K562 (cell line): ENCODE data around the gene ITGA11. TPM values are rescaled to one million over a fixed set of nuclear protein-coding genes. Genes with fewer than 3 reads are reported as not detected.

Source experiments
- ATAC-seq: fragments of 200-7000 bp; cut with Tn5 transposase; 3 replicates; pipeline ENCODE4 v1.9.1; 2020; ENCODE audit warnings: moderate library complexity
- BruUV-seq: library from RNA; stranded (reverse); fragments of 400-500 nt; replicated peaks from 2 replicates; lab custom pipeline; 2021; lab: Mats Ljungman, UMichigan
- CTCF ChIA-PET: fragments of 300-600 bp; formaldehyde crosslinking; extraction: SDS; loops from one replicate; lab custom pipeline; 2021; ENCODE audit warnings: low intra/inter-chr PET ratio; lab: Yijun Ruan, JAX
- POLR2A ChIA-PET: fragments of 300-600, 350-650 bp; sonication (Branson Sonifier 250); formaldehyde crosslinking; extraction: SDS; loops from one replicate; lab custom pipeline; 2021; ENCODE audit warnings: antibody characterized with exemption, inconsistent platforms; lab: Yijun Ruan, JAX
- DNase-seq, 4 experiments: peaks; one replicate each; pipeline versions ENCODE4 v3.0.0 to v3.0.0-alpha.2; 2011 to 2018; ENCODE audit warnings: low spot score in 3 of 4, mixed read lengths in 3 of 4; ENCODE audit errors: extremely low read depth in 1 of 4
- FAIRE-seq: peaks from 2 replicates; lab custom pipeline; 2011; peaks lifted over from hg19 to GRCh38; lab: Jason Lieb, UNC
- H2AFZ ChIP-seq: 2 replicates; pipeline ENCODE4 v1.6.0; 2011; ENCODE audit warnings: low read depth, low read length, control low read depth, inconsistent platforms
- H3K27ac ChIP-seq: fragments of 200-600 bp; 3 replicates; pipeline ENCODE4 v1.8.0; 2011; ENCODE audit warnings: low read depth, mild to moderate bottlenecking, control low read depth, inconsistent platforms, low read length, moderate library complexity, mixed read lengths; ENCODE audit errors: extremely low read depth
- H3K27me3 ChIP-seq, 2 experiments: fragments of 300-600 bp in 1 of 2; 2 replicates in 1 of 2; 3 replicates in 1 of 2; pipeline versions ENCODE4 v1.6.0 to v1.8.0; 2011; ENCODE audit warnings: inconsistent platforms in 2 of 2, low read length in 2 of 2, mild to moderate bottlenecking in 1 of 2, mixed read lengths in 1 of 2, moderate library complexity in 1 of 2; ENCODE audit not compliant: control insufficient read depth in 2 of 2, insufficient read depth in 2 of 2
- H3K36me3 ChIP-seq: fragments of 300-600 bp; 3 replicates; pipeline ENCODE4 v1.8.0; 2011; ENCODE audit warnings: mild to moderate bottlenecking, low read length, inconsistent platforms; ENCODE audit not compliant: control insufficient read depth, insufficient read depth
- H3K4me1 ChIP-seq, 2 experiments: fragments of 200-600 bp in 1 of 2; replicated peaks in 1 of 2; 2 replicates in 1 of 2; 3 replicates in 1 of 2; pipeline versions ENCODE4 v1.5.1 to v1.8.0; 2011; ENCODE audit warnings: inconsistent platforms in 2 of 2, low read length in 2 of 2, mild to moderate bottlenecking in 1 of 2, mixed read lengths in 1 of 2, moderate library complexity in 1 of 2; ENCODE audit not compliant: control insufficient read depth in 2 of 2, insufficient read depth in 2 of 2
- H3K4me2 ChIP-seq: 2 replicates; pipeline ENCODE4 v1.6.1; 2011; ENCODE audit warnings: low read length, control low read depth, inconsistent platforms, mixed read lengths; ENCODE audit not compliant: insufficient read depth
- H3K4me3 ChIP-seq: fragments of 200-600 bp; sonication (generic), shearing (Covaris generic); 2 replicates; pipeline ENCODE4 v1.5.1; 2016; ENCODE audit warnings: control low read depth, inconsistent platforms
- H3K79me2 ChIP-seq: fragments of 200-600 bp; 3 replicates; pipeline ENCODE4 v1.8.0; 2011; ENCODE audit warnings: low read length, inconsistent platforms; ENCODE audit not compliant: control insufficient read depth, insufficient read depth
- H3K9ac ChIP-seq, 2 experiments: 2 replicates each; pipeline versions ENCODE4 v1.6.0 to v1.6.1; 2011; ENCODE audit warnings: low read depth in 2 of 2, low read length in 2 of 2, control low read depth in 1 of 2, inconsistent platforms in 1 of 2, mild to moderate bottlenecking in 1 of 2, mixed read lengths in 1 of 2; ENCODE audit not compliant: insufficient read depth in 1 of 2
- H3K9me1 ChIP-seq: one replicate; pipeline ENCODE4 v1.6.0; 2011; ENCODE audit warnings: inconsistent platforms, mild to moderate bottlenecking, low read length, moderate library complexity; ENCODE audit not compliant: control insufficient read depth, insufficient read depth
- H3K9me3 ChIP-seq: replicated peaks from 2 replicates; pipeline ENCODE4 v1.5.1; 2011; ENCODE audit warnings: low read depth, low read length, inconsistent platforms; ENCODE audit not compliant: control insufficient read depth, insufficient read depth
- H4K20me1 ChIP-seq: replicated peaks from 2 replicates; pipeline ENCODE4 v1.6.1; 2011; ENCODE audit warnings: low read length, inconsistent platforms, mixed read lengths; ENCODE audit not compliant: control insufficient read depth, insufficient read depth
- CBX5 ChIP-seq: IDR thresholded peaks from 2 replicates; pipeline ENCODE4 v1.6.1; 2014; ENCODE audit warnings: low read depth, borderline replicate concordance
- GTF2F1 ChIP-seq: IDR thresholded peaks from 2 replicates; pipeline ENCODE4 v1.6.1; 2011; ENCODE audit warnings: low read depth, low read length, improper control_type of control experiment
- KHSRP ChIP-seq: fragments of 450-650 bp; IDR thresholded peaks from 2 replicates; pipeline ENCODE4 v1.6.1; 2017
- MBD2 ChIP-seq: sonication (generic); IDR thresholded peaks from 2 replicates; pipeline ENCODE4 v1.6.1; 2016; ENCODE audit warnings: low read depth, borderline replicate concordance
- ZBTB11 ChIP-seq, 3 experiments: fragments of 200-800 bp in 1 of 3; fragments of 250-450 bp in 1 of 3; fragments of 450-650 bp in 1 of 3; sonication (Bioruptor Pico) in 1 of 3; sonication (Bioruptor generic) in 1 of 3; formaldehyde crosslinking in 1 of 3; IDR thresholded peaks; 2 replicates each; pipeline versions ENCODE4 v1.6.1 to v1.8.0; 2016 to 2022; ENCODE audit warnings: mild to moderate bottlenecking in 2 of 3, missing genetic modification characterization in 2 of 3, missing compliant biosample characterization in 1 of 3, moderate library complexity in 1 of 3
- ZNF253 ChIP-seq: fragments of 250-450 bp; sonication (Bioruptor Pico); conservative IDR thresholded peaks from 2 replicates; pipeline ENCODE4 v1.6.1; 2021; ENCODE audit warnings: mild to moderate bottlenecking
- ZNF444 ChIP-seq: fragments of 250-450 bp; sonication (Bioruptor Pico); IDR thresholded peaks from 2 replicates; pipeline ENCODE4 v1.4.0; 2020; ENCODE audit warnings: mild to moderate bottlenecking, moderate library complexity
- WGBS: fragments of 100-300 bp; shearing (Covaris generic); methylation state at CpG from one replicate; pipeline ENCODE4 v1.1.6; 2016; ENCODE audit warnings: low coverage, mixed read lengths; ENCODE audit not compliant: insufficient coverage; ENCODE audit errors: missing lambda C conversion rate; 5-methylcytosine and 5-hydroxymethylcytosine counted together
- in situ Hi-C: fragments of 300-500 bp; cut with MboI; formaldehyde crosslinking; loops from 4 replicates; pipeline ENCODE4 v1.15.0; 2018; ENCODE audit warnings: inconsistent platforms, mixed read lengths
- intact Hi-C: fragments of 100-400 bp; cut with micrococcal nuclease; formaldehyde crosslinking; loops from 2 replicates; pipeline ENCODE4 v1.14.2; 2022
- polyA plus RNA-seq, 8 experiments: library from polyadenylated mRNA; depleted of rRNA in 4 of 8; stranded (reverse) in 5 of 8; unstranded in 3 of 8; fragments of >200 nt; fragmentation: Nextera tagmentation in 2 of 8; fragmentation: Illumina TruSeq in 1 of 8; extraction: Ambion mirVana in 2 of 8; extraction: Trizol in 1 of 8; gene quantifications; 2 replicates each; pipeline versions ENCODE4 v1.2.1 to v1.2.3, GENCODE V29; 2011 to 2014; ENCODE audit warnings: inconsistent platforms in 1 of 8, missing spikeins in 1 of 8
- total RNA-seq, 7 experiments: library from RNA; depleted of rRNA in 6 of 7; stranded (reverse); fragments of >200 nt in 6 of 7; fragmentation: Illumina TruSeq in 2 of 7; extraction: Trizol in 2 of 7; gene quantifications; 2 replicates each; pipeline versions ENCODE4 v1.2.1 to v1.2.3, GENCODE V29; 2011 to 2021; ENCODE audit warnings: low replicate concordance in 1 of 7

ITGA11 gene
- total and polyA plus RNA-seq, 9 of the 15 experiments (the other 6 are each of a cell fraction or from before 2014, with no cell fraction given) = 0.01 TPM; not detected in 8

- no peak for ATAC-seq
- in situ Hi-C loops (no loop called here), intact Hi-C loops (no loop called here)
- no peak overlapping the region for H2AFZ ChIP-seq
- H3K9ac ChIP-seq = no peak overlapping the region
- ChIA-PET POLR2A (interaction anchor here (1.4 kb wide), 1 partner anchor 18 kb away, joined by 3 read pairs; no protein-coding TSS in a partner anchor), CTCF (no interaction called here)
- H3K79me2 ChIP-seq = no peaks in the 10 kb centered on the region
- no peak for DNase-seq
- no peaks in the 10 kb centered on the region for H3K36me3 ChIP-seq
- WGBS = 1% methylated on average over 7 of the region's 7 CpGs
- H3K27ac ChIP-seq = no peak overlapping the region
- no peaks in the 10 kb centered on the region for H3K9me1 ChIP-seq
- peaks cover 2 to 28% of the 10 kb centered on the region in 2 experiments; a peak in 3 of 5 replicates for H3K27me3 ChIP-seq
- no TSS peak for BruUV-seq
- H3K4me3 ChIP-seq = no peak overlapping the region
- no peak for TF ChIP-seq MBD2
- TF ChIP-seq ZNF444 = no peak
- TF ChIP-seq GTF2F1 = no peak
- TF ChIP-seq CBX5 = no peak
- TF ChIP-seq ZNF253 = no peak
- TF ChIP-seq KHSRP = no peak
- no peak for TF ChIP-seq ZBTB11 (CRISPR knock-in tag; IDR thresholded peaks at IDR 0.05)
- no peaks in the 10 kb centered on the region for H4K20me1 ChIP-seq
- H3K4me1 ChIP-seq = no peaks in the 10 kb centered on the region
- no peaks in the 10 kb centered on the region for H3K9me3 ChIP-seq
- FAIRE-seq = no peak
- H3K4me2 ChIP-seq = no peak overlapping the region
Measured at GRCh38 chr15:68424754-68425390, 7.1 kb downstream of the ITGA11 start.
